Neural progenitor cell (in vitro differentiated cells): ENCODE results near the gene IGFBP7. TPM values are rescaled to one million over a fixed set of nuclear protein-coding genes. Genes with fewer than 3 reads are reported as not detected.
A peak's percentile ranks its signal among the peaks of the same experiment; 100 is the strongest.

Source experiments
- DNase-seq: peaks from one replicate; pipeline ENCODE4 v3.0.0-alpha.2; 2016; ENCODE audit warnings: low spot score
- H2AFZ ChIP-seq: fragments of 200-600 bp; sonication (generic); replicated peaks from 2 replicates; pipeline ENCODE4 v1.6.1; 2016; ENCODE audit warnings: antibody characterized with exemption
- H3F3A ChIP-seq: fragments of 200-600 bp; sonication (generic); 2 replicates; pipeline ENCODE4 v1.6.1; 2016; ENCODE audit warnings: antibody characterized with exemption, low read depth
- H3K27ac ChIP-seq: fragments of 200-600 bp; sonication (generic); 2 replicates; pipeline ENCODE4 v1.5.1; 2016; ENCODE audit warnings: mild to moderate bottlenecking
- H3K27me3 ChIP-seq: fragments of 200-600 bp; sonication (generic); 2 replicates; pipeline ENCODE4 v1.6.1; 2016; ENCODE audit warnings: mild to moderate bottlenecking, moderate library complexity
- H3K36me3 ChIP-seq: fragments of 200-600 bp; sonication (generic); 2 replicates; pipeline ENCODE4 v1.5.1; 2016
- H3K4me1 ChIP-seq: fragments of 200-600 bp; sonication (generic); 2 replicates; pipeline ENCODE4 v1.6.1; 2016; ENCODE audit warnings: mixed run types
- H3K4me2 ChIP-seq: fragments of 200-600 bp; sonication (generic); 2 replicates; pipeline ENCODE4 v1.6.1; 2016
- H3K4me3 ChIP-seq: fragments of 200-600 bp; sonication (generic); 2 replicates; pipeline ENCODE4 v1.5.1; 2016
- H3K79me2 ChIP-seq: fragments of 200-600 bp; sonication (generic); 2 replicates; pipeline ENCODE4 v1.6.1; 2016; ENCODE audit warnings: low read depth
- H3K9ac ChIP-seq: fragments of 200-600 bp; sonication (generic); 2 replicates; pipeline ENCODE4 v1.6.1; 2016
- H3K9me3 ChIP-seq: fragments of 200-600 bp; sonication (generic); 2 replicates; pipeline ENCODE4 v1.5.1; 2016; ENCODE audit warnings: low read depth
- H4K20me1 ChIP-seq: fragments of 200-600 bp; sonication (generic); 2 replicates; pipeline ENCODE4 v1.6.1; 2016; ENCODE audit warnings: low read depth
- H3K27ac Mint-ChIP-seq: 3 replicates; pipeline ENCODE4 v1.8.0; 2021; ENCODE audit warnings: mixed read lengths
- H3K27me3 Mint-ChIP-seq: 2 replicates; pipeline ENCODE4 v1.8.0; 2022; ENCODE audit warnings: low read depth, mild to moderate bottlenecking, inconsistent platforms, moderate library complexity, mixed read lengths; ENCODE audit not compliant: insufficient read depth
- H3K36me3 Mint-ChIP-seq: 3 replicates; pipeline ENCODE4 v1.8.0; 2021; ENCODE audit warnings: mixed read lengths
- H3K4me1 Mint-ChIP-seq: 3 replicates; pipeline ENCODE4 v1.8.0; 2021; ENCODE audit warnings: mixed read lengths
- H3K4me3 Mint-ChIP-seq: 3 replicates; pipeline ENCODE4 v1.8.0; 2021; ENCODE audit warnings: mild to moderate bottlenecking, moderate library complexity, mixed read lengths
- H3K9me3 Mint-ChIP-seq: 3 replicates; pipeline ENCODE4 v1.8.0; 2020; ENCODE audit warnings: mixed read lengths
- CTCF ChIP-seq: fragments of 200-600 bp; sonication (generic); IDR thresholded peaks from 2 replicates; pipeline ENCODE4 v1.5.1; 2017; ENCODE audit warnings: antibody characterized with exemption, mild to moderate bottlenecking
- EZH2 ChIP-seq: fragments of 200-600 bp; sonication (generic); IDR thresholded peaks from 2 replicates; pipeline ENCODE4 v1.6.1; 2017; ENCODE audit warnings: antibody characterized with exemption, mild to moderate bottlenecking, moderate library complexity
- EZH2phosphoT487 ChIP-seq: fragments of 200-600 bp; sonication (generic); IDR thresholded peaks from 2 replicates; pipeline ENCODE4 v1.6.1; 2017; ENCODE audit warnings: antibody characterized with exemption
- total RNA-seq: library from RNA; depleted of rRNA; stranded (reverse); fragments of >200 nt; gene quantifications from 2 replicates; pipeline ENCODE4 v1.2.3, GENCODE V29; 2015; ENCODE audit warnings: low replicate concordance

IGFBP7 gene
- total RNA-seq, 1 donor from 2014 or later, result 0.86 TPM

- no peaks in the 10 kb centered on the region for H3K36me3 ChIP-seq
- DNase-seq, result peak; percentile 82
- Mint-ChIP-seq H3K27ac (peak overlapping the region; percentile 27), H3K9me3 (no peaks in the 10 kb centered on the region), H3K4me3 (no peak overlapping the region), H3K4me1 (peaks cover 27% of the 10 kb centered on the region), H3K36me3 (no peaks in the 10 kb centered on the region), H3K27me3 (peaks cover 3% of the 10 kb centered on the region)
- no peak overlapping the region for H3K27ac ChIP-seq
- H3K79me2 ChIP-seq, result no peaks in the 10 kb centered on the region
- TF ChIP-seq EZH2, result peak; percentile 8
- TF ChIP-seq CTCF, result peak; percentile 98
- no peak for TF ChIP-seq EZH2phosphoT487
- no peaks in the 10 kb centered on the region for H3K9me3 ChIP-seq
- H4K20me1 ChIP-seq, result no peaks in the 10 kb centered on the region
- H2AFZ ChIP-seq, result peak overlapping the region; percentile 99
- H3K9ac ChIP-seq, result no peak overlapping the region
- H3K4me3 ChIP-seq, result peak overlapping the region; percentile 34
- peaks cover 7% of the 10 kb centered on the region for H3K4me1 ChIP-seq
- H3K27me3 ChIP-seq, result no peaks in the 10 kb centered on the region
- H3F3A ChIP-seq, result peaks cover 5% of the 10 kb centered on the region
- H3K4me2 ChIP-seq, result peak overlapping the region; percentile 71
Measured at GRCh38 chr4:57037982-57038604, 72.1 kb downstream of the IGFBP7 start.

GRCh38 chr4:57034520-57034919 lies 75.7 kb downstream of the IGFBP7 start:
- Mint-ChIP-seq H3K4me1 (peaks cover 13% of the 10 kb centered on the region), H3K27ac (no peak overlapping the region), H3K4me3 (no peak overlapping the region), H3K27me3 (peaks cover 3% of the 10 kb centered on the region), H3K9me3 (no peaks in the 10 kb centered on the region), H3K36me3 (peaks cover 14% of the 10 kb centered on the region)
- H3K4me3 ChIP-seq, result no peak overlapping the region
- TF ChIP-seq EZH2phosphoT487, result no peak
- no peak for TF ChIP-seq CTCF
- no peak for TF ChIP-seq EZH2
- no peaks in the 10 kb centered on the region for H3K79me2 ChIP-seq
- H3K27ac ChIP-seq, result no peak overlapping the region
- peaks cover 14% of the 10 kb centered on the region for H3F3A ChIP-seq
- DNase-seq, result no peak
- no peaks in the 10 kb centered on the region for H3K9me3 ChIP-seq
- H4K20me1 ChIP-seq, result no peaks in the 10 kb centered on the region
- H3K4me1 ChIP-seq, result peaks cover 7% of the 10 kb centered on the region
- H3K4me2 ChIP-seq, result no peak overlapping the region
- no peak overlapping the region for H2AFZ ChIP-seq
- no peaks in the 10 kb centered on the region for H3K27me3 ChIP-seq
- H3K9ac ChIP-seq, result no peak overlapping the region
- peaks cover 12% of the 10 kb centered on the region for H3K36me3 ChIP-seq

- Histone ChIP-seq H3K9me3 (no peaks in the 10 kb centered on the region), H2AFZ (no peak overlapping the region), H3K79me2 (no peaks in the 10 kb centered on the region), H3K4me1 (no peaks in the 10 kb centered on the region), H3K9ac (no peak overlapping the region), H3F3A (no peaks in the 10 kb centered on the region), H4K20me1 (no peaks in the 10 kb centered on the region), H3K27ac (no peak overlapping the region), H3K4me2 (no peak overlapping the region), H3K36me3 (peaks cover 37% of the 10 kb centered on the region), H3K27me3 (no peaks in the 10 kb centered on the region), H3K4me3 (no peak overlapping the region)
- TF ChIP-seq EZH2 (no peak), EZH2phosphoT487 (no peak), CTCF (no peak)
- no peak for DNase-seq
- Mint-ChIP-seq H3K4me1 (no peaks in the 10 kb centered on the region), H3K27me3 (no peaks in the 10 kb centered on the region), H3K9me3 (no peaks in the 10 kb centered on the region), H3K4me3 (no peak overlapping the region), H3K27ac (no peak overlapping the region), H3K36me3 (peaks cover 47% of the 10 kb centered on the region)
Measured at GRCh38 chr4:57023104-57023503, 87.1 kb downstream of the IGFBP7 start.
